ENCODE measurements around the gene LRP5. TPM values are rescaled to one million over a fixed set of nuclear protein-coding genes. Genes with fewer than 3 reads are reported as not detected.

The LRP5 gene
- total and polyA plus RNA-seq, 9 of the 15 experiments (the other 6 are each of a cell fraction or from before 2014, with no cell fraction given): 0.48 to 44.2 (median 13.5) TPM

- ChIA-PET POLR2A (no interaction called here), CTCF (ENCODE audit: low intra/inter-chr PET ratio) (no interaction called here)
- Histone ChIP-seq H3K9ac (ENCODE audit: insufficient read depth in 1 of 2, low read depth in 2 of 2, low read length in 2 of 2) (peak overlapping the region in 1 of 2 experiments; percentile 26; a peak in 1 of 4 replicates), H3K4me3 (no peak overlapping the region), H3K36me3 (ENCODE audit: control insufficient read depth, insufficient read depth, low read length) (peaks cover 73% of the 10 kb centered on the region), H3K27me3 (ENCODE audit: control insufficient read depth in 2 of 2, insufficient read depth in 2 of 2, low read length in 2 of 2) (no peaks in the 10 kb centered on the region), H3K9me1 (ENCODE audit: control insufficient read depth, insufficient read depth, low read length) (no peaks in the 10 kb centered on the region), H2AFZ (ENCODE audit: low read depth, low read length) (no peak overlapping the region), H4K20me1 (replicated peaks; ENCODE audit: control insufficient read depth, insufficient read depth, low read length) (no peaks in the 10 kb centered on the region), H3K4me2 (ENCODE audit: insufficient read depth, low read length) (no peak overlapping the region), H3K79me2 (ENCODE audit: control insufficient read depth, insufficient read depth, low read length) (no peaks in the 10 kb centered on the region), H3K4me1 (replicated peaks in 1 of 2; ENCODE audit: control insufficient read depth in 2 of 2, insufficient read depth in 2 of 2, low read length in 2 of 2) (peaks cover under 1 to 8% of the 10 kb centered on the region in 2 experiments; a peak in 3 of 5 replicates), H3K27ac (ENCODE audit: extremely low read depth, low read depth, low read length) (no peak overlapping the region), H3K9me3 (replicated peaks; ENCODE audit: control insufficient read depth, insufficient read depth, low read depth, low read length) (no peaks in the 10 kb centered on the region)
- FAIRE-seq (no peak), ATAC-seq (no peak), DNase-seq (ENCODE audit: extremely low read depth in 1 of 4, low spot score in 3 of 4) (no peak)
- TF ChIP-seq POLR3G (IDR thresholded peaks at IDR 0.05; ENCODE audit: extremely low read depth, insufficient read length, insufficient replicate concordance) (no peak), SMARCE1 (IDR thresholded peaks at IDR 0.05) (no peak), ZNF609 (CRISPR knock-in tag; IDR thresholded peaks at IDR 0.05; ENCODE audit: borderline replicate concordance) (no peak), GATA2 (CRISPR knock-in tag; IDR thresholded peaks at IDR 0.05) (no peak), KAT7 (CRISPR knock-in tag; IDR thresholded peaks at IDR 0.05; ENCODE audit: borderline replicate concordance) (no peak)
- TF ChIP-seq, protein P1, sequence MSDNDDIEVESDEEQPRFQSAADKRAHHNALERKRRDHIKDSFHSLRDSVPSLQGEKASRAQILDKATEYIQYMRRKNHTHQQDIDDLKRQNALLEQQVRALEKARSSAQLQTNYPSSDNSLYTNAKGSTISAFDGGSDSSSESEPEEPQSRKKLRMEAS (CRISPR knock-in tag; IDR thresholded peaks at IDR 0.05): no peak
- in situ Hi-C loops (cut with MboI) (no loop called here), intact Hi-C loops (cut with micrococcal nuclease) (no loop called here)
- no TSS peak for BruUV-seq (replicated peaks)
- WGBS (ENCODE audit: insufficient coverage, low coverage, missing lambda C conversion rate): 97% methylated on average over 19 of the region's 22 CpGs
Measured at GRCh38 chr11:68416070-68416578, 103.7 kb downstream of the LRP5 start.

Data from K562 (cell line).